HG03378 (cell line): ENCODE measurements around the gene CST5.
"Not testable (repeated sequence)": the region's sequence is repeated elsewhere in the genome, so short reads cannot be mapped to it uniquely, and the experiment has no call there.

Source experiments
- ATAC-seq: cut with Tn5 transposase; IDR thresholded peaks from one replicate; pipeline ENCODE4 v1.9.1; 2021; ENCODE audit warnings: mild to moderate bottlenecking, moderate library complexity; ENCODE audit not compliant: unreplicated experiment

Gene CST5, protein sequence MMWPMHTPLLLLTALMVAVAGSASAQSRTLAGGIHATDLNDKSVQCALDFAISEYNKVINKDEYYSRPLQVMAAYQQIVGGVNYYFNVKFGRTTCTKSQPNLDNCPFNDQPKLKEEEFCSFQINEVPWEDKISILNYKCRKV

DNA sequence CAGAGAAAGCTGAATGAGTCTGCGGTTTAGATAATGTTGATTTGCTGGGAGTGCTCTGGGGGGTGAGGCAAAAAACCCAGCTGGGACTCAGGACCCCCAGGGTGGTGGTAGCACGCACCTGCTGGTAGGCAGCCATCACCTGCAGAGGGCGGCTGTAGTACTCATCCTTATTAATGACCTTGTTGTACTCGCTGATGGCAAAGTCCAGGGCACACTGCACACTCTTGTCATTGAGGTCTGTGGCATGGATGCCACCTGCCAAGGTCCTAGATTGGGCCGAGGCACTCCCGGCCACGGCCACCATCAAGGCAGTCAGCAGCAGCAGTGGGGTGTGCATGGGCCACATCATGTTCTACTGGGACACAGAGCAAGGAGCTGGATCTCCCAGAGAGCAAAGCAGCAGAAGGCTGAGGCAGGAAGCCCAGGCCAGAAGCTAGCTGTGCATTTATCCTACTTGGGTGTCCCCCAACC lies at the start of gene CST5:
Gene CST5 (minus strand): TSS at position 421 of the 471 bp plus-strand sequence. CDS start 72 bp downstream, at position 349.
- no peak for ATAC-seq

DNA sequence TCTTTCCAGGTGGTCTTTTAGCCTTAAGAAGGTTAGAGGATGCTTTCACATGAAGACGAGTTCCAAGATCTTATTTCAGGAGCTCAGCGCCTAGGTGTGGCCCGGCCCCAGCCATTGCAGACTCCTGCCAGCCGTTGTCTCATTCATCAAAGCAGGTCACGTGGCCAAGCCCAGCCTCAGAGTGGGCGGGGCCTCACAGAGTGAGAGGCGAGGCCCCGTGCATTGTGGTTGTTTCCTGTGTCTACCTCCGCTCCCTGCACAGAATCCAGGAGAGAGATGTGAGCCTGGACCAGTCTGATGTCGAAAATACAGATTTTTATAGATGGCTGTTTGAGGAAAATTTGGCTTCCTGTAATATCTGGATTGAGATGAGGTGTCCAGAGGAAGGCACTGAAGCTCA lies 49.2 kb upstream of the CST5 start:
- no peak for ATAC-seq

DNA sequence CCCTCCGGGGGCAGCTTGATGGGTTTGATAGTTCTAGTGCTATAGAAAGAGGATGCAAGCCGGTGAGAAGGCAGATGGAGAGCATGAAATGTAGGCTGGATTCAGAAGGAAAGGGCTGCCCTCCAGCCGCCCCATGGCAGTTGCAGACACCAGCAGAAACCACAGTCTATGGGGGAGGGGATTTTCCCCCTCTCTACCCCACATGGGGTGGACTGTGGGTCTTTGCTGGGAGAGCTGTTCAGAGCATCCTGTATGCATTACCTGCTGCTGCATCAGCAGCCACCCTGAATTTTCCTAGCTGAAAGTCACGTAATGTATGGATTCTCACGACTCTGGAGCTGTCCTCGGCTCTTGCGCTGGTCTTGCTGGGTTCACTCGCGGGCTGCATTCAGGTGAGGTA lies 48.8 kb upstream of the CST5 start:
- no peak for ATAC-seq

DNA sequence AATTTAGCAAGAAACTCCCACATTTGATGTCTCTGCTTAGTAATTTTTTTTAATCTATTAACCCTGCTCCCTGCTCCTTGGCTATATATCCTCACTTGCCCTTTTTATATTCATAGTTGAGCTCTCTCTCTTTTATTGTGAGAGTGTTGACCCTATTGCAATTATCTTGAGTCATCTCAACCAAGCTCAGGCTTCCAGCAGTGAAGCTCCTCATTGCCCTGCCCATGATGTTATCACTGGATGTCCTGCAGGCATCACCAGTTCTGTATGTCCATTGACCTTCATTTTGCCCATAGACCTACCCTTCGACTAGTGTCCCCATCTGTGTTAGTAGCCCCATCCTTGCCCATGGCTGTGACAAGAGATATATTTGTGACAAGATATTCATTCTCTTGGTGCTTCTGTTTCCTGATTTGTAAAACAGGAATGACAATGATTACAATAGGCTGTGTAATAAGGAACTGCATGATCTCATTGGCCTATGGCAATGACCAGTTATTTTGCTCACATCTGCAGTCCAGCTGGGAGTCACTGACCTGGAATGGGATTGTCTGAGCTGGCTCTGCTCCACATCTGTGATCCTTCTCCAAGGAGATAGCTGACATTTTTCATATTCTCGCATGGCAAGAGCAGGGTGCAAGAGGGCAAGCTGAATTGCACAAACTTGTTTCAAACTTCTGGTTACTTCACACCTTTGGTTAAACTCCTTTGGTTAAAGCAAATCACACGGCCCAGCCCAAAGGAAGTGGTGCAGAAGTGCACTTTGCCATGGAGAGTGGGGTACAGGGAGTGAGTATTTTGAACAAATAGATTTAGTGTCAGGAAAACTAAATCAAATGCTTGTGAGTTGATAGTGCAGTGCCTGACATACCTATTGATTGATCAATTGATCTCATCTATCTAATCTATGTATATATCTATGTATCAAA lies 47.7 kb upstream of the CST5 start:
- no peak for ATAC-seq

DNA sequence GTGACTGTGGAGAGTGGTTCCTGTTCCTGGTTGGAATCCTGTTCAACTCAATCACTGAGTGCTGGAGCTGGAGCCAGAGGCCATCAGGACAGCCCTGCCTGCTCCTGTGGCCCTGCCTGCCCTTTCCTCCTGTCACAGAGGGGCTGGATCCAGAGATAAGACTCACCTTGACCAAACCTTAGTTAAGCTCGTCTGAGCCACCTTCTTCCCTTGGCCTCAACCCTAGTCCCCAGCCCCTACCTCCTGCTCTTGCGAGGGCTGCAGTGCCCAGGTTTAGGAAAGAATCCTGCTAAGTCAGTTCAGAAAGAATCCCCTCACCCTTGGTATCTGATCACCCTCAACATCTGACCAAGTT lies 47.0 kb upstream of the CST5 start:
- ATAC-seq: no peak

DNA sequence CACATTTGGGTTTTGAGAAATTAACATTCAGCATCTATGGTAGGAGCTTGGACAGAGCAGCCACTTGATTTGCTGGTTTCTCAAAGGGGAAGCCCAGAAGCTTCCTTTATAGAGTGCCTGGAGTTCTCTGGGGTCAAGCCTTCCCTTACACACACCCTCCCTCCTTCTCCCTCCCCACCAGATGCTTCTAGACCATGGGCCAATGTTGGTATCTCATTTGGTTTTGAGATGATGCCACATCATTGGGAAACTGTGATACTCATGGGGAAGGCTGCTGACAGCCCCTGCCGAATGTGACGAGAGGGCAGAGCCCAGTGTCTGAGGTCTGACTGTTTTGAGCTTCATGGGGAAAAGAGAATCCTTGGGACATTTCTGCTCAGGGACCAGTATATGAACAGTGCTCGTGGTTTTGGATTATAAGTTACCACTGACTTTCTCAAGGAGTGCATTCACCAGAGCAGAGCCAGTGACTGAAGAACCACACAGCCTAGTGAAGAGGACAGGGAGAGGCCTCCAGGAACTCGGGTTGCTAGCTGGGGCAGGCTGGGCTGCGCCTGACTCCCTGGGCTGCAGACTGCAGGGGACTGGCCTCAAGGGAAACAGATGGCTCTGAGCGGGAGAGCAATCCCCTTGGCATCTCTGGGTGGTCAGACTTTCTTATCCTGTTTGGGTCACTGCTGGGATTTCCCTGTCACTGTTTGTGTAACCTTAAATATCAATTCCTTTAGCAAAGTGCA lies 46.4 kb upstream of the CST5 start:
- no peak for ATAC-seq

DNA sequence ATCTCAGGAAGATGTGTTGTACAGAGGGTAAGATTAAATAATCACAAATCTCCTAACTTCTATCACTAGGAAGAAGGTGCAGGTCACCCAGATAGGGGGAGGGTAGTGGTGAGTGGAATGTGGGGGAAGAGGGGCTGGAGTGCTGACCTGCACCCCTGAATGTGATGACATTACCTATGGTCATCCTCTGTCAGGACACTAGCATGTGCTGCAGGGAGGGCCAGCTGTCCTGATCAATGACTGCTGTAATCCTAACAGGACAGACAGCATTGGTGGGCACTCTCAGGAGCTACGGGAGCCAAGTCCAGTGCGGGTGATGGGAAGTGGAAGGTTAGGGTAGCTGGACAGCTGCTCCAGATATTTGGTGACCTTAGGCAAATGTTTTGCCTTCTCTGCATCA lies 45.2 kb upstream of the CST5 start:
- no peak for ATAC-seq

DNA sequence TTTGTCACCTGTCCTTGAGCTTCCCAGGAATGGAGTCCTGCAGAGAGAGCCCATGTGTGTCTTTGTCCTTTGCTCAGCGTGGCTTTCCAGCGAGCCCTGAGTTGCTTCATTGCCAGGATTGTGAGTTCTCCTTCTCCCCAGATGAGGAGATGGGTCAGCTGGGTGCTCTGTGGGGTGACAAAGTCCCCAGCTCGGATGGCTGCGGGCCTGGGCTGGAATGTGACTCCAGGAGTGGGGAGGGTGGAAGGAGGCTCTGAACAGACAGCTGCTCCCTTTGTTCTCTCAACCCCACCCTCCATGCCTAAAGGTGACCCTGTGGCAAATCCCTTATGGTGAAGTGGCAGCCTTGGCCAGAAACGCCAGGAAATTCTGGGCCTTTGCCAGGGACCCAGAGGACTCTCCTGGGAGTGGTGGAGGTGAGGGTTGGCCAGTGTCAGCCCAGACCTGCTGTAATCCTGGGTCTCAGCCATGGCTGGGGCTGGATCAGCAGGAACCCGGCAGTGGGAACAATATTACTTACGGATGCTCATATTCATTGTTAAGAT lies 44.4 kb upstream of the CST5 start:
- no peak for ATAC-seq

DNA sequence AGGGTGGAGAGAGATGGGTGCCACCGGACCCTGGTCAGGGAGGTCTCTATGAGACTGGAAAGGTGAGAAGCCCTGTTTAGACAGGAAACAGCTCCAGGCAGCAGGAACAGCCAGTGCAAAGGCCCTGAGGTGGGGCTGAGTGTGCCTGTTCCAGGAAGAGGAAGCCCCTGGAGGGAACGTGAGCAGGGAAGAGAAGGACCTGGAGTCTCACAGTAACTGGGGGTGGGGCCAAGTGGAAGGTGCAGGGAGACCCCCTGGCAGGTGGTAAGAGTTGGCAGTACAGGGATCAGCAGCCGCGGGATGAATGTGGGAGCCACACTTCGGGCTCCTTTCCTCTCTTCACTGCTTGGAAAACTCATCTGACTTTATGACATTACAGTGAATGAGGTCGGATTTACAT lies 43.8 kb upstream of the CST5 start:
- no peak for ATAC-seq

DNA sequence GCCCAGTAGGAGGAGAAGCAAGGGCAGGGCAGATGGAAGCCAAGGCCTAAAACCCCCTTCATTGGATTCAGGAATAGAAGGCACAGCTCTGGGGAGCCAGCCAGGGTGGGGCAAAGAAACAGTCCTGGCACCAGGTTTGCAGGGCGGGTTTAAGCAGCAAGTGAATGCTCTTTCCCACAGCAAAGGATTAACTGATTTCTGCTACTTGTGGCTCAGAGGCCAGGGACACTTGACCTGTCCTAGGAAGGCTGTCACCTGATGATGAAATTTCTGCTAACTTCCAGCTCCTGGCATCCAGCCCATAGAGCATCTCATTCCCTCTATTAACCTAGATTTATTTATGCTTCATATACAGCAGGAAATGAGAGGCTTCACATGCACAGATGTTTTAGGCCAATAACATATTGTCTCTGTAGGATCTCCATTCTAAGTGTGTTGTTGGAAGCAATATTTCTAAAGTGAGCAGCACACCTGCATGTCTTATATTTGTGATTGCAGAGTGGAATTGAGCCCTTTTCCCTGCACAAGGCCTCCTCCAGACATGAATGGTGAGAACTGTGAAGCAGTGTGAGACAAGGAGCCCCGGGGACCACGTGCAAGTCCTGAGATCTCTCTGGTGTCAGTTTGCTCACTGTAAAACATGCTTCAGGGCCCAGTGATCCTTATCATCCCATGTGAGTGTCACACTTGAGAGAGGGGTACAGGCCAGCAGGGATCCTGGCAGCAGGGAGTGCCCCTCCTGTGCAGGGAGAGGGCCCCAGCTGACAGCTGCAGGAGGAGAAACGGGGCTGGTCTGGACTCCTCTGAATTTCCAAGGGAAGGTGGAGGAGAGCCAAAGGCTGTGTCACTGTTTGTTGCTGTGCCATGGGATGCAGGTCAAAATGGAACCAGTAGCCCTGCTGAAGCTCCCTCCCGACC lies 41.1 kb upstream of the CST5 start:
- no peak for ATAC-seq

DNA sequence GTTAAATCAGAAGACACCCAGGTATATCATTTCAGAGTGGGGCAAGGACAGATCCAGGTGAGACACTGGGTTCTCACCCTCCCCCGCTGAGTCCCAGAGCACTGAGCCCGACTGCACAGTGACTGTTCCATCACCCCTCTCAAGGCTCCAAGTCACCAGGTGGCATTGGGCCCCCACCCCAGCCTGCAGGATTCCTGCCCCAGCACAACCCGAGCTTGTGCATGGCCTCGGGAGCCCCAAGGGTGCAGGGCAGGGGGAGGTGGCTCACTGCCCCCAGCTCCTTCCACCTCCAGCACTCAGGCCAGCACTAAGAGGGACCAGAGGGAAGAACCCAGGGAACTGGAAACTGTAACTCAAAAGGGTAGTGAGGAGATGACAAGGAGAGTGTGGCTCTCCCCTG lies 39.3 kb upstream of the CST5 start:
- no peak for ATAC-seq

DNA sequence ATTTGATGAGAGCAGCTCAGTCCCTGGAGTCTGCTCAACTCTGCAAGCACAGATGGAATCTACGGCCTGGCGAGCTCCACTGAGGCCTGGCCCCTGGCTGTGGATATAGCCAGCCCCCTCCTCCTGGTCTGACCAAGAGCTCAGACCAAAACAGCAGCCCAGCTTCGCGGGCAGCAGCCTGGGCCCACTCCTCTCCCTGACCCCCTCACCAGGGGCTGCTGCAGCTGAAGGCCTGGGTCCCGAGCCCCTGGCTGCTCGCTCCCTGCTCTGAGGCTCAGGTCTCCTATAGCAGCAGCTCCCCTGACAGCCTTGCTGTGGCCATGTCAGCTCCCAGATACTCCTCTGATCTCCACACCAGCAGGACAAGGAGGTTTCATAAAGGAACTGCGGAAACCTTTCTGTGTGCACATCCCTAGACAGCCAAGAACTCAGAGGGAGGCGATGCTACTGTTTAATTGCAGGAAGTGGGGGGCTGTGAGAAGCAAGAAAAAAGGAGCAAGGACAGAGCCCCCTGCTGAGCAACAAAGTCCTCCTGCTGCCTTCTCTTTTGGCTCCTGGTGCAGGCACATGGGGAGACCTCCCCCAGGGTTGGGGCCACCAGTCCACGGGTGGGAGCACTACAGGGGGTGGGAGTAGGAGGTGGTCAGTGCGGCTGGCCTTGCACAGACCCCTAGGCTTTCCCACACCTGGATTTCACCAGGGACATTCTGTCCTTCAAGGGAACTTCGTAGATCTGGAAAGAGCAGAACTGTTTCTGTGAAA lies 38.7 kb upstream of the CST5 start:
- ATAC-seq: no peak

DNA sequence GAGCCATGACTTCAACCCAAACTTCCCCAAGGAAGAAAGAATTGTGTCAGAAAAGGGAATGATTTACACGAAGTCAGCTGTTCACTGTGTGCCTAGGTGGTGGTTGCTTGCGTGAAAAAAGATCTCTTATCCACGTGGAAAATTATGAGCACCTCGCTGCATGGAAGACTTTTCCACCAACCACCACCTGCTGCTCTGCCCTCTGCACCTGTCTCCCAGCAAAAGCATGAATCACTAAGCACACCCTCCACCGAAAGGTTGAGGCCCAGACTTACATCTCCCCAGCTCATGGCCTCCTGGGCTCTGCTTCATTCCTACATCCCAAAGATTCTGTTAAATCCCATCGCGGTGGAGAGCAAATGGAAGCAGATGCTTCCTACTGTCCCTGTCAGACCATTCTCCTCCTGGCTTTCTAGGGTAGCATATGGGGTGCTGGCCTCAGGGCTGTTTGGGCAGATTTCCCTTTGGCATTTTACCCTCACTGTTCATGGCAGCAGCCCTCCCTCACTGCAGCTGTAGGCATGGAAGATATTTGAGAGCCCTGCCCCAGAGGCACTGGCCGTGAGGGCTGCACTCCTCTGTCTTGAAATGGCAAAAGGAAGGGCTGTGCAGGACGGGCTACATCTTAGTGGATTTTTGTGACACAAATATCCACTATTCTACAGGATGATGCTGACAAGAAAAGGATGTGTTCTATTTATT lies 37.6 kb upstream of the CST5 start:
- ATAC-seq: no peak

DNA sequence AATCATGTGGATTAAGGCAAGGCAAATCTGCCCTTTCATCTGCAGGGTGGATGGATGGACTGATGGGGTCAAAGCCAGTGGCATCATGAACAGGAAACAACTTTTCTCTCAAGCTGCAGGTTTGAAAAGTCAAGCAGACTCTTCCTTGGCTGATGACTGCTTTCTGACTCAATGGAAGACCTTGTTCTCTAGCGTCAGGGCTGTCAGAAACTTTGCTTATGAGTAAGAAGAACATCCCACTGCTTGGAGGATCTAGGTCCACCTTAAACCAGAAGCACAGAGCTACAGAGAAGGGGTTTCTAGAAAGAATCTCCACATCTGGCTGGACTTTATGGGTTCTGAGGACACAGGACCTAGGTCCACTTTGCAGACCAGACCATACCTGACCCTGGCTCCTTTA lies 36.3 kb upstream of the CST5 start:
- ATAC-seq: no peak

DNA sequence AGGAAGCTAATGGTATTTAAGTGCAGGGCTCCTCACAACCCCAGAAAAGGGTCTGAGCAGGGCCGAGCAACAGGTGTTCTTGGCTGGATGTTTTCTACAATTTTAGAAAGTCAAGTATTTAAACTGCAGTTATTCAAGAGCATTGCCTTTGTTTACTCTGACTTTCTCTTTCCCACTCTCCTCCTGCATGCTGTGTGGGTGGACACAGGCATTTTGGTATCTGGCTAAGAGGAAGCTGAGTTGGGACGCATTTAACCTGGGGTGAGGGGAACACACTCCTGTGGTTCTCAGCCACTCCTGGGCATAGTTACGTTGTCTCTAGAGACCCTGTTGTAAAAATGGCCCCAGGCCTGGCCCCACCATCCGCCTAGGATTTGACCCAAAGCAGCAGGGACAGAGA lies 34.9 kb upstream of the CST5 start:
- ATAC-seq: not testable (repeated sequence)

DNA sequence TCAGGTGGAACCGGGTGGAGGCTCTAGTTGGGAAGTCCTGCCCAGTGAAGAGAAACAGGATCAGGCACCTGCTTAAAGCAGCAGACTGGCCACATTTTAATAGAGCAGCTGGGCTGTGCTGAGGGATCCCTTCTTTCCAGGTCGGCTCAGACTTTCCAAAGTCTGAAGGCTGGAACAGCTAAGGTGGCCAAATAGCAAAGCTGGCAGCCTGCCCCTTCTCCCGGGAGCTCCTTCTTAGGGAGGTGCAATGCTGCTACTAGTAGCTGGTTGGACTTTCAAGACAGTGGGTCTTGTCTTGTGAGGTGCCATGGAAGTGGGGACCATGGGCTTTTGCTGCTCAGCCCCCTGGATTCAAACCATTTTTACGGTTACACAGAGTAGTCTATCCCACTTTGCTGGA lies 30.7 kb upstream of the CST5 start:
- ATAC-seq: no peak

DNA sequence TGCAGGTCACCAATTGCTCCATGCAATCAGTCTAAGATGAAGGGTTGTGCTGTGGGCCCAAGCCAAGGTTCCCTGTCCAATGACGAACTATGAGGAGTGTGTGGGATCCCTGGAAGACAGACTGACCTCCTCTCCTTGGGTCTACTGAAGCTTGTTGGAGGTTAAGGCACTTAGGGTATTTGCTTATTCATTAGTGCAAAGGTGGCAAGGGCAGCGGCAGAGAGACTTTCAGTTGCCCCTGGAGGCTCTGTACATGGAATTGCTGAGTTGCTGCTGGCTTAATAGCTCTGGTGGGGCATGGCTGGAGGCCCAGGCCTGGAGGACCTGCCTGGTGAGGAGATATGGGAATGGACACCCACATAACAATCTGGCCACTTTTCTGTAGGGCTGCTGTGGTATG lies 29.8 kb upstream of the CST5 start:
- no peak for ATAC-seq

DNA sequence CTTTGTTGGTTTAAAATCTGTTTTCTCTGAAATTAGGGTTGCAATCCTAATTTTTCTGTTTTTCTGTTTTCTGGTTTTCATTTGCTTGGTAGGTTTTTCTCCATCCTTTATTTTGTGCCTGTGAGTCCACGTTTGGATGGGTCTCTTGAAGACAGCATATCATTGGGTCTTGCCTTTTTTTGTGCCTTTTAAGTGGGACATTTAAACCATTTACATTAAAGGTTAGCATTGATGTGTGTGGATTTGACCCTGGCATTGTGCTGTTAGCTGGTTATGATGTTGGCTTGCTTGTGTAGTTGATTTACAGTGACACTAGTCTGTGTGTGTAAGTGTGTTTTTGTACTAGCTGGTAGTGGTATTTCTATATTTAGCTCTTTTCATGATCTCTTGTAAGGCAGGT lies 28.0 kb upstream of the CST5 start:
- no peak for ATAC-seq

DNA sequence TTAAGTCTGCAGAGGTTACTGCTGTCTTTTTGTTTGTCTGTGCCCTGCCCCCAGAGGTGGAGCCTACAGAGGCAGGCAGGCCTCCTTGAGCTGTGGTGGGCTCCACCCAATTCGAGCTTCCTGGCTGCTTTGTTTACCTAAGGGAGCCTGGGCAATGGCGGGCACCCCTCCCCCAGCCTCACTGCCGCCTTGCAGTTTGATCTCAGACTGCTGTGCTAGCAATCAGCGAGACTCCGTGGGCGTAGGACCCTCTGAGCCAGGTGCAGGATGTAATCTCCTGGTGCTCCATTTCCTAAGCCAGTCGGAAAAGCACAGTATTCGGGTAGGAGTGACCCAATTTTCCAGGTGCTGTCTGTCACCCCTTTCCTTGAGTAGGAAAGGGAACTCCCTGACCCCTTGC lies 22.8 kb upstream of the CST5 start:
- ATAC-seq: not testable (repeated sequence)
